Jurkat, Clone E6-1 (cell line): Measurements from ENCODE around the gene CAMLG. TPM values are rescaled to one million over a fixed set of nuclear protein-coding genes. Genes with fewer than 3 reads are reported as not detected.
A peak's percentile ranks its signal among the peaks of the same experiment; 100 is the strongest.
"Not testable (repeated sequence)": the region's sequence is repeated elsewhere in the genome, so short reads cannot be mapped to it uniquely, and the experiment has no call there.

Source experiments
- DNase-seq: peaks from one replicate; pipeline ENCODE4 v3.0.0-alpha.2; 2011; ENCODE audit warnings: low read depth, low spot score
- H3K4me3 ChIP-seq: 2 replicates; pipeline ENCODE4 v1.5.1; 2011; ENCODE audit warnings: mild to moderate bottlenecking, low read length, control low read depth, moderate library complexity
- polyA plus RNA-seq: library from polyadenylated mRNA; unstranded; fragments of >200 nt; gene quantifications from one replicate; pipeline ENCODE4 v1.2.1, GENCODE V29; 2012; ENCODE audit warnings: missing spikeins; ENCODE audit not compliant: insufficient read length, insufficient read depth

Gene CAMLG
- polyA plus RNA-seq: 35.3 TPM

DNA sequence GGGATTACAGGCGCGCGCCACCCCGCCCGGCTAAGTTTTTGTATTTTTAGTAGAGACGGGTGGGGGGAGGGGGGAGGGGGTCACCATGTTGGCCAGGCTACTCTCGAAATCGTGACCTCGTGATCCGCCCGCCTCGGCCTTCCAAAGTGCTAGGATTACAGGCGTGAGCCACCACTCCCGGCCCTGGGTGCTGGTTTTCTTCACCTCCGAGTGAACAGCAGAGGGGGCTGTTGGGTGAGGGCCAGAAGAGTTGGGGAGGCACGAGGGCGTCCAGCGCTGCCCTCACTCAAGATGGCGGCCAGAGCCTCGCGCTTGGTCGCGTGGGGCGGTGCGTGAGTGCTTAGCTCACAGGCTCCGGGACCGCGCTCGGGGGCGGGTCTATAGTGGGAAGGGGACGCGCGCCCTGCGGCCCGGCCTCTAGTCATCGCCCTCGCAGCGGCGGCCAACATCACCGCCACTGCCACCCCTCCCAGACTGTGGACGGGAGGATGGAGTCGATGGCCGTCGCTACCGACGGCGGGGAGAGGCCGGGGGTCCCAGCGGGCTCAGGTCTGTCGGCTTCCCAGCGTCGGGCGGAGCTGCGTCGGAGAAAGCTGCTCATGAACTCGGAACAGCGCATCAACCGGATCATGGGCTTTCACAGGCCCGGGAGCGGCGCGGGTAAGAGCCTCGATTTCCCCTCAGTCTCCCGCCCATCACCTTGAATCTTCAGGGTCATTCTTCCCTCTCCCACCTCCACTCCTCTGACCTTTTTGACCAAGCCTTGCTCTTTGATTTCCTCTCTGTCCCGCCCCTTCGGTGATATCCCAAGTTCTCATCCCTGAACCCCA is at the start of gene CAMLG:
Gene CAMLG (plus strand): TSS at position 416 of the 830 bp plus-strand sequence. CDS start 73 bp downstream, at position 489.
- H3K4me3 ChIP-seq: peak within 1 kb of the TSS; percentile 95
- peak; percentile 94 for DNase-seq

DNA sequence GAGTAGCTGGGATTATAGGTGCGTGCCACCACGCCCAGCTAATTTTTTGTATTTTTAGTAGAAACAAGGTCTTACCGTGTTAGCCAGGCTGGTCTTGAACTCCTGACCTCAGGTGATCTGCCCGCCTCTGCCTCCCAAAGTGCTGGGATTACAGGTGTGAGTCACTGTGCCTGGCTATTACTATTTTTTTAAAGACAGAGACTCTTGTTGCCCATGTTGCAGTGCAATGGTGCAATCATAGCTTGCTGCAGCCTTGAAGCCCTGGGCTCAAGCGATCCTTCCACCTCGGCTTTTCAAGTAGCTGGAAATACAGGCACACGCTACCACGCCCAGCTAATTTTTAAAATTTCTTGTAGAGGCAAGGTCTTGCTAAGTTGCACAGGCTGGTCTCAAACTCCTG is 48.2 kb upstream of the CAMLG start:
- DNase-seq, H3K4me3 ChIP-seq: not testable (repeated sequence)

DNA sequence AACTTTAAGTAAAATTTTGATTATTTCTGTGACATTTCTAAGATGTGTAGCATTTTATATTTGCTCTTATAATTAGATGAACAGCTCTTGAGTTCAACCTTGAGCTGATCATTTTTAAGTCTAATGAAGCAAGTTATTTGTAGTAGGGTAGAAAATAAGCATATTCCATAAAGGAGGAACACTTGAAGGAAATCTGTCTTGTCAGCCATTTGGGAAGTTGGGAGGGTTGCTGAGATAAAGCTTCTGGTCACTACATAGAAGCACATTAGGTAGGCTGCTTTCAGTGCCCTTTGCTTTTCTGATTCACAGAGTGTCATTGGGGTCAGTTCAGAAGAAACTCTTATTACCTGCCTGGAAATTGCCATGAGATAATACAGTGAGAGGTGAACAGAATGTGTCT is 45.6 kb upstream of the CAMLG start:
- no peak for DNase-seq

DNA sequence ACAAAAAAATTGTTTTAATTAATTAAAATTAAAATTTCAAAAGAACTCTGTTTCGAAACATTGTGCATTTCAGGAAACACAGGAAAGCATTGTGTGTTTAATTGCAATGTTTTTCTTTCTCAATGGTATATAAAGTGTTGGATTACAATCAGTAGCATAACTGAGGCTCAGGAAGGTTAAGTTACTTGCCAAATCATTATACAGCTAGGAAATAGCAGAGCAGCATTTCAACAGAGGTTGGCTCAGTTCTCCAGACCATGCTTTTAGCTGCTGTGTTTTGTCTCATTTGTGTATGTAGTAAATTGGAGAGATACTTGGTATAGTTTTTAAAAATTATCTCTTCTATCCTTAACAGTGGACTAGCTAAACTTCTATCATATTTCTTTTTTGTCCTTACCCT is 30.0 kb upstream of the CAMLG start:
- no peak for DNase-seq
- no peak overlapping the region for H3K4me3 ChIP-seq

More for the DNA sequence above, 45.6 kb upstream of the CAMLG start:
- H3K4me3 ChIP-seq: no peak overlapping the region

DNA sequence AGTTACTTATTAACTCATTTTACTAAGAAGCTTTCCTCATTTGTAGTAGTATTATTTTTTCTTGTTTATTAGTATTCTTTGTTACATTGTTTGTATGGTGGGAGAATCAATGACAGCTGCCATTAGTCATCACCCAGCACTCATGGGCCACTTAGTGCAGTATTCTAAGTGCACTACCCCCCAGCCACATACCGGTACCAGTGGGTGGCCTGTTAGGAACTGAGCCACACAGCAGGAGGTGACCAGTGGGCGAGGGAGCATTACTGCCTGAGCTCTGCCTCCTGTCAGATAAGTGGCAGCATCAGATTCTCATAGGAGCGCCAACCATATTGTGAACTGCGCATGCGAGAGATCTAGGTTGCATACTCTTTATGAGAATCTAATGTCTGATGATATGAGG is 24.2 kb upstream of the CAMLG start:
- no peak overlapping the region for H3K4me3 ChIP-seq
- DNase-seq: no peak

DNA sequence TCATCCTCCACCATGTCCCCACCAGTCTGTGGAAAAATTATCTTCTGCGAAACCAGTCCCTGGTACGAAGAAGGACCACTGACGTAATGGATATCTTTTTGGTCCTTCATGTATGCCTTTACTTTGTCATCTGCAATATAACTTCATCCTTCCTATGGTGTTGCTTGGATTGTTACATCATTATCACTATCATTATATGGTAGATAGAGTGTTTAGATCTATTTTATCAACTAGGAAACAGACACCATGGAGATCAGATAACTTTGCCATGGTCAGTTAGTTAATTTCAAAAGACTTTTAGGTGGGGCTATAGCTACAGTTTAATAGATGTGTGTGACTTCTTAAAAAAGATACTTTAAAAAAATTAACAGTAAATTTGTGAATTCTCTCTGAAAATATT is 23.8 kb upstream of the CAMLG start:
- H3K4me3 ChIP-seq: no peak overlapping the region
- DNase-seq: no peak

DNA sequence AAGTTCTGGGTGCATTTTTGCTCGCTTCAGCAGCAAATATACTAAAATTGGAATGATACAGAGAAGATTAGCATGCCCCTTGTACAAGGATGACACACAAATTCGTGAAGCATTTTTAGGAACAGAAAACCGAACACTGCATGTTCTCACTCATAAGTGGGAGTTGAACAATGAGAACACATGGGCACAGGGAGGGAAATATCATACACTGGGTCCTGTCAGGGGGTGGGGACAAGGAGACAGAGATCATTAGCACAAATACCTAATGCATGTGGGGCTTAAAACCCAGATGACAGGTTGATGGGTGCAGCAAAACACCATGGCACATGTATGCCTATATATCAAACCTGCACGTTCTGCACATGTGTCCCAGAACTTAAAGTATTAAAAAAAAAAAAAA is 22.9 kb upstream of the CAMLG start:
- DNase-seq, H3K4me3 ChIP-seq: not testable (repeated sequence)

DNA sequence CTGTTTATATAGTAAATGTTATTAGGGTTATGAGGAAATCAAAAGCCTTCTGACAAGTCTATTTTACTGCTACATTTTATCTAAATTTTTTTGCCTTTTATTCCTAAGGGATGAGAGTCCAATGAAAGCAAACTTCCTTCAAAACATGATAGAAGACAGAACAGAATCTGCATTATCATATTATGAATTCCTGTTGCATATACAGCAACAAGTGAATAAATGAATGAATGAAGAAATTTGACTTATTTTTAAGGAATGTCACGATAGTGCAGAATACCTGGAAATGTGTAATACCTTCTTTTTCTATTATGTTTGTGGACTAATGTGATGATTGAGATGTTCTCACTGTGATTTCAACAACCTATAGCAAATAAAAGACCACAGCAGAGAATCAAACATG is 13.5 kb upstream of the CAMLG start:
- no peak for DNase-seq
- H3K4me3 ChIP-seq: no peak overlapping the region

DNA sequence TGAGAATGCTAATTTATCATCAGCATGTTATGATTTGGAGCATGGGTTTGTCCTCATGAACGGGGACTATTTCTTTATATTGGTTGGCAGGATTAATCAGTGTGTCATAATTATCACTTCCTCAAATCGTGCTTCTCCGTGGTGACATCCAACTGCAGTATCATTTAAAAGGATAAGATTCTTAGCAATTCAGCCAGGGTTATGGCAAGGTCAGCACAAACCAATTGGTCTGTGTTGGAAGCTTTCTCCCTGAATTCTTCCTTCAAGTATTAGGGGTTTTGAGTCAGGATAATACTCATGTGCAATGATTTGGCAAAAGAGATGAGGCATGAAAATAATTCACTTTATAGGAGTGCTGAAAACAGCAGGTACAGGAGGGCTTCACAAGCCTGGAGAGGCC is 5.5 kb upstream of the CAMLG start:
- no peak for DNase-seq
- H3K4me3 ChIP-seq: no peak overlapping the region

DNA sequence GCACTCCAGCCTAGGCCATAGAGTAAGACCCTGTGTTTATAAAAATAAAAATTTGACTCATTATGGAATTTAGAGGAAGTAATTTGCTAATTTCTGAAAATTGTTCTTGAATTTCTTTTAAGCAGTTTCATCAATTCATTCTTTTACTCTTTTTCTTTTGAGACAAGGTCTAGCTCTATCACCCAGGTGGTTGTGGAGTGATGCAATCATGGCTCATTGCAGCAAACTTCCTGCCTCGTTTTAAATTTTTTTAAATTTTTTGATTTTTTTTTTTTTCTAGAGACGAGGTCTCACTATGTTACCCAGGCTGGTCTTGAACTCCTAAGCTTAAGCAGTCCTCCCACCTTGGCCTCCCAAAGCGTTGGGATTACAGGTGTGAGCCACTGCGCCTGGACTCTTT is 3.1 kb upstream of the CAMLG start:
- no peak overlapping the region for H3K4me3 ChIP-seq
- DNase-seq: peak; percentile 32

DNA sequence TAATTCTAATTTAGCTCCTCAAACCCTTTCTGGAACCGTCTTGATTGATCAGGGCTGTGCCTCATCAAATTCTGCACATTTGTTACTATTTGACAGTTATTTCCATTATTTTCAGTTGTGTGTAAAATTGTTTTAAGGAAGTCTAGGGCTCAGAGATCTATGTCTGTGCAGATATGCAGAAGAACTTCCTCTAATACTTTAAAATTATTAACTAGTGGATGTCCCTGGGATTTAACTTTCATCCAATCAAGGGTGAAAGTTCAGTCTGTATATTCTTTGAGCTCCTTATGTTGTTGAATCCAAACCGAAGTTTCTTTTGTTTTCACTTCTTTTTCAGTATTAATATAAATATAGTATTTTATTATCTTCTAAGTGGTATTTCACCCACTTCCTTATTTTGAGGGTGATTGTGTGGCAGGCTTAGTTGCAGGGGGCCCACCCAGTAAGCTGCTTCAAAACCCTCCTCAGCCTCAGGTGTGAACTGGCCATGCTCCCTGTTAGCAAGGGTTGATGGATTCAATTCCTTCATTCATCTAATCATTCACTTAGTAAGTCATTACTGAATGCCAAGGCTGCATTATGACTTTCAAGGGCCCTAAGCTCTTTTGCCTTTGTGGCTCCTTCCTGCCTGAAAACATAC is 2.1 kb upstream of the CAMLG start:
- no peak for DNase-seq
- H3K4me3 ChIP-seq: no peak overlapping the region

DNA sequence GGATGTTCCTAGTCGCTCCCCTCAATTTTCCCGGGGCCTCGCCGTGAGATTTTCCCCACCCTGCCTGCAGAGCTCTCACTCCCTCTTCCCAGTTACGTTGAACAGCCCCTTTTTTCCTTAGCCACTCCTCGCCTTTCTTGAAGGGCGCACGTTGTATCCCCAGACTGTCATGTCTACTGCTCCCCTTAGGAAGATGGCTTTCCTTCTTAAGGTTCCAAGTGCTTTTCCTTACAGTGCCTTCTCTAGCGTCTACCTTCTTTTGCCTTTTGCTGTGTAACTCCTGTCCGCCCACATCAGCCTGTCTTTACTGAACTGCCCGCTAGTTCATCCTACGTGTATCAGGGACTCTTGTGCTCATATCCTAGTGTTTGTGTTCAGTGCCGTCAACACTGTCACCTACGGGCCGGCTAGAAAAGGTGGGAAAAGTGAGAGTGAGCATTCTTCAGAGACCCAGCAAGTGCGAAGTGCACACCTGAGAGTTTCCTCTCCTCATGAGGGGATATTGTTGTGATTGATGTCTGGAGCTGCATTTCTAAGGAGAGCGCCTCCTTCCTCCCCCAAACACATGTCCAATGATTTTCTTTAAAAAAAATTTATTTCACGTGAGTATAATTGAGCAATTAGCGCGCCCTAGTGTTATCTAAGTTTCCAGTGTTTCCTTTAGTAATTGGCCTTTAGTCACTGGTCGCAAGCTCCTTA is 764 bp downstream of the CAMLG start:
- H3K4me3 ChIP-seq: peak overlapping the region; percentile 95

DNA sequence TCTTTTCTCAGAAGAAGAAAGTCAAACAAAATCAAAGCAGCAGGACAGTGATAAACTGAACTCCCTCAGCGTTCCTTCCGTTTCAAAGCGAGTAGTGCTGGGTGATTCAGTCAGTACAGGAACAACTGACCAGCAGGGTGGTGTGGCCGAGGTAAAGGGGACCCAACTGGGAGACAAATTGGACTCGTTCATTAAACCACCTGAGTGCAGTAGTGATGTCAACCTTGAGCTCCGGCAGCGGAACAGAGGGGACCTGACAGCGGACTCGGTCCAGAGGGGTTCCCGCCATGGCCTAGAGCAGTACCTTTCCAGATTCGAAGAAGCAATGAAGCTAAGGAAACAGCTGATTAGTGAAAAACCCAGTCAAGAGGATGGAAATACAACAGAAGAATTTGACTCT is 2.7 kb downstream of the CAMLG start:
- no peak overlapping the region for H3K4me3 ChIP-seq

More for the DNA sequence above, 764 bp downstream of the CAMLG start:
- peak; percentile 42 for DNase-seq

DNA sequence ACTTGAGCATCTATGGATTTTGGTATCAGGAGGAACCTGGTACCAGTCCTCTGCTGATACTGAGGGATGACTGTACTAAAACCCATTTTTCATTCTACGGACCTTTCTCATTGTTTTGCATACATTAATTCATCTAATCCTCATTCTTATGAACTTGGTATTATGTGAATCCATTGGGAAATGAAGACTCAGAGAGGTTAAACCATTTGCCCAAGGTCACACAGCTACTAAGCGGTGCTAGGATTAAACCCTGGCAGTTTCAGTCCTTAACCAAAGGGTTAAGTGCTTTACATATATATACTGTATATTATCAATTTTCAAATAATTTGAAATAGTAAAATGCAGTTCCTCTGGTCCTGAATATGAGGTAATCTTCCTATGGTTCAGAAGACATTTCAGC is 3.8 kb downstream of the CAMLG start:
- H3K4me3 ChIP-seq: no peak overlapping the region
- DNase-seq: no peak

More for the DNA sequence above, 2.7 kb downstream of the CAMLG start:
- DNase-seq: no peak

DNA sequence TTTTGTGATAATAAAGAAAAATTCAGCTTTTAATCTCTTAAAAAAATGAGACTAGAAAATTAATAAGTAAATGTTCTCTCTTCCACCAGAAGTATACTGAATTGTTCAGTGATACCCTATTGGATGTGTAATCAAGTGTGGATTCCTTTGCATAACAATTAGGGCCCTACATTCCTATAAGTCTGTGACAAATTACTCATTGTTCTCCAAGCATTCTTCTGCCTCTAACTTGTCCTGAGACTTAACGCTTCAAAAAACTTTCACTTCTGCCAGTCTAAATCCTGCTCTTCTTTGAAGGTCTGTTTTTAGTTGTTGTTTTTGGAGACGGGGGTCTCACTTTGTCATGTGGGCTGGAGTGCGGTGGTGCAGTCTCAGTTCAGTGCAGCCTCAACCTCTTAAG is 11.1 kb downstream of the CAMLG start:
- no peak overlapping the region for H3K4me3 ChIP-seq
- no peak for DNase-seq

DNA sequence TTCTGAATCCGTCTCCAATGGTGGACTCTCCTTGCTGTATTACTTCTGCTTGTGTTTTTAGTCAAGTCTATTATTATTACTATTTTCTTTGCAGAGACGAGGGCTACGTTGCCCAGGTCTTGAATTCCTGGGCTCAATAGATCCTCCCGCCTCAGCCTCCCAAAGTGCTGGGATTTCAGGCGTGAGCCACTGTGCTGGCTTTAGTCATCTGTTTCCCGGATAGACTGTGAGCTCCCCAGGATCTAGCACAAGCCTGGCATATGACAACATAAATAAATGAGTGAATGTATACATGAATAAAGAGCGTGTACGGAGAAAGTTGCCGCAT is 19.8 kb downstream of the CAMLG start:
- DNase-seq: no peak
- H3K4me3 ChIP-seq: peak overlapping the region; percentile 78

DNA sequence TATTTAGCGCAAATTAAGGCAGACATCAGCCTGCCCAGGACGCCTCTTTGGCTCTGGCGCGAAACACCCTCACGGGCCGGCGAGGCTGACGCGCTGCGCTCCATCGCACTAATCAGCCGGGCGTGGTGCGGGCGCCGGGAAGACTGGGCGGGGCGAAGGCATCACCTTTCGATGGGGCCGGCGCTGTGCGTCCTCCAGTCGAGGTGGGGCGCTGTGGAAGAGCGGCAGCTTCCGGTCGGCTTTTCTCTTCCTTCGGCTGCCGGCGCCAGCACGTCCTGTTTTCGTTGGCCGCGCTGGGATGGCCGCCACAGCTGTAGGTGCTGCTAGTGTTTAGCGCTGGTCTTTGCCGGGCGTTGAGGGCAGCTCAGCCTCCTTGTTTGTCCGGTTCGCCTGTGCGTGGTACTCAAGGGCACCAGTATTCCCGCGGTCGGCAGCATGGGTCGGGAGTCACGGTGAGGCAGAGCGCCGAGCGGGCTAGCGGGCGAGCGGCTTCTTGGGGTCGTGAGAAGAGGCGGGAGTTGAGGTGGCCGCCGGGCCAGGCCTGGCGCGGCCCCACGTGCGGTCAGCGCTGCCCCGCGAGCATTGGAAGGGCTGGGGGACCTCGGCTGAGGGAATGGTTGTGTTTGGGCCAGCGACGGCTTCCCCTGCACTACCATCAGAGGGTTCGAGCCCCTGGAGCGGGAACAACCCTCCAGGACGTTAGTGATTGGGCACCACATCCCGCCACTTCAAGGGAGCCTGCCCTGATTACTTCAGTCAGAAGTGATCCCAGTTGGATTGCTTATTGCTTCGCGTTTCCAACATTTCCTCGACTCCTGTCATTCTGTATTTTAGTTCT is 20.4 kb downstream of the CAMLG start, which contains the start of gene DDX46:
Gene DDX46 (plus strand): TSS at position 276 of the 838 bp plus-strand sequence. CDS start 160 bp downstream, at position 436.
- H3K4me3 ChIP-seq: peak within 1 kb of the TSS; percentile 78
- DNase-seq: peak; percentile 84

DNA sequence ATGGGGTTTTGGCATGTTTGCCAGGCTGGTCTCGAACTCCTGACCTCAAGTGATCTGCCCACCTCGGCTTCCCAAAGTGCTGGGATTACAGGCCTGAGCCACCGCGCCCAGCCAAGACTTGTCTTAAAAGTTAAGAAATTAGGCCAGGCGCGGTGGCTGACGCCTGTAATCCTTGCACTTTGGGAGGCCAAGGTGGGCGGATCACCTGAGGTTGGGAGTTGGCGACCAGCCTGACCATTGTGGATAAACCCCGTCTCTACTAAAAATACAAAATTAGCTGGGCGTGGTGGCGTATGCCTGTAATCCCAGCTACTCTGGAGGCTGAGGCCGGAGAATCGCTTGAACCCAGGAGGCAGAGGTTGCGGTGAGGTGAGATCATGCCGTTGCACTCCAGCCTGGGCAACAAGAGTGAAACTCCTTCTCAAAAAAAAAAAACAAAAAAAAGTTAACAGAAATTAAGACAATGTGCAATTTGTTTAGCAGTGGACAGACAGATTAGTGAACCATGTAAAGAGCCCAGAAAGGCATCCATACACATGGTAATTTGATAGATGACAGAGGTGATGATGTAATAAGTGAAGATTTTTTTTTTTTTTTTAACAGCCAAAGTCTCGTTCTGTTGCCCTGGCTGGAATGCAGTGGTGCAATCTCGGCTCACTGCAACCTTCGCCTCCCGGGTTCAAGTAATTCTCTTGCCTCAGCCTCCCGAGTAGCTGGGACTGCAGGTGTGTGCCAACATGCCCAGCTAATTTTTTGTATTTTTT is 29.4 kb downstream of the CAMLG start:
- DNase-seq, H3K4me3 ChIP-seq: not testable (repeated sequence)
